Mucosa of descending colon (tissue), 3 donors: Measurements from ENCODE around the gene FAM216A. TPM values are rescaled to one million over a fixed set of nuclear protein-coding genes. Genes with fewer than 3 reads are reported as not detected.

Experiments
- ATAC-seq: fragments of 200-7000 bp; cut with Tn5 transposase; one replicate; pipeline ENCODE4 v1.9.1; 2020; ENCODE audit warnings: mild to moderate bottlenecking, moderate library complexity
- DNase-seq, 3 donors: peaks; one replicate each; pipeline ENCODE4 v3.0.0-alpha.2; 2020
- H3K36me3 ChIP-seq: fragments of 200-600 bp; one replicate; pipeline ENCODE4 v1.8.0; 2021; ENCODE audit warnings: low read depth, mild to moderate bottlenecking
- H3K4me1 ChIP-seq: fragments of 200-600 bp; one replicate; pipeline ENCODE4 v1.8.0; 2021; ENCODE audit warnings: low read depth, mild to moderate bottlenecking
- H3K4me3 ChIP-seq: fragments of 200-600 bp; one replicate; pipeline ENCODE4 v1.8.0; 2021; ENCODE audit warnings: mild to moderate bottlenecking
- H3K9me3 ChIP-seq: fragments of 200-600 bp; one replicate; pipeline ENCODE4 v1.8.0; 2021; ENCODE audit warnings: mild to moderate bottlenecking
- CTCF ChIP-seq: fragments of 200-600 bp; IDR thresholded peaks from one replicate; pipeline ENCODE4 v1.8.0; 2022; ENCODE audit warnings: antibody characterized with exemption, mild to moderate bottlenecking
- intact Hi-C, 2 donors: fragments of 100-400 bp; cut with DNase I in 1 of 2; cut with micrococcal nuclease in 1 of 2; formaldehyde crosslinking; loops; one replicate each; pipeline versions ENCODE4 v1.11.0 to v1.11.1; 2022; cut with DNase I, micrococcal nuclease
- total RNA-seq, 3 donors: library from RNA; stranded (reverse); fragmentation: NEBNext Ultra II Directional in 2 of 3; extraction: Animal tissue kit (Norgen Biotek cat#: 25700) in 2 of 3; gene quantifications; one replicate each; pipeline versions ENCODE4 v1.2.1 to v1.2.4, GENCODE V29; 2021 to 2023
- donor health status: DM: no; HTN: no; CAD: no; lungs with moderate emphysema.
- donor health status: DM: no; HTN: no; CAD: no.
- donor health status: DM: no; HTN: yes; CAD: no.

FAM216A gene
- total RNA-seq, 3 donors from 2014 or later: 1.9 to 4.4 TPM; not detected in 1

GRCh38 chr12:110466791-110467190 is 1.9 kb upstream of the FAM216A start:
- intact Hi-C loops: no loop called here
- Histone ChIP-seq H3K4me1 (peaks cover 19% of the 10 kb centered on the region), H3K9me3 (no peaks in the 10 kb centered on the region), H3K36me3 (no peaks in the 10 kb centered on the region), H3K4me3 (no peak overlapping the region)
- DNase-seq: no peak
- TF ChIP-seq CTCF: no peak
- ATAC-seq: no peak

- no peak for ATAC-seq
- Histone ChIP-seq H3K36me3 (no peaks in the 10 kb centered on the region), H3K4me1 (peaks cover 19% of the 10 kb centered on the region), H3K4me3 (peak overlapping the region; percentile 33), H3K9me3 (no peaks in the 10 kb centered on the region)
- intact Hi-C loops: no loop called here
- no peak for DNase-seq
- TF ChIP-seq CTCF: no peak
These were observed 815 bp upstream of the FAM216A start for GRCh38 chr12:110467847-110468213.

GRCh38 chr12:110475426-110475825 is 6.8 kb downstream of the FAM216A start:
- Histone ChIP-seq H3K4me1 (no peaks in the 10 kb centered on the region), H3K36me3 (no peaks in the 10 kb centered on the region), H3K4me3 (no peak overlapping the region), H3K9me3 (no peaks in the 10 kb centered on the region)
- intact Hi-C loops: no loop called here
- TF ChIP-seq CTCF: no peak
- DNase-seq: no peak
- no peak for ATAC-seq

- peaks cover 13% of the 10 kb centered on the region for H3K4me1 ChIP-seq
- H3K4me3 ChIP-seq: no peak overlapping the region
- intact Hi-C loops: no loop called here
- no peak for TF ChIP-seq CTCF
- H3K9me3 ChIP-seq: no peaks in the 10 kb centered on the region
- DNase-seq (no peak), ATAC-seq (no peak)
- H3K36me3 ChIP-seq: no peaks in the 10 kb centered on the region
These were observed 30.5 kb downstream of the FAM216A start for GRCh38 chr12:110498984-110499706.

GRCh38 chr12:110501399-110501751 is 32.7 kb downstream of the FAM216A start:
- peak in 2 of 3 donors; percentile 55 to 56 for DNase-seq
- intact Hi-C loops: no loop called here
- H3K4me3 ChIP-seq: peak overlapping the region; percentile 86
- no peak for TF ChIP-seq CTCF
- H3K9me3 ChIP-seq: no peaks in the 10 kb centered on the region
- no peaks in the 10 kb centered on the region for H3K36me3 ChIP-seq
- peaks cover 13% of the 10 kb centered on the region for H3K4me1 ChIP-seq
- peak; percentile 60 for ATAC-seq
